Measurements from ENCODE around the gene TMEM178B.

TMEM178B gene

GRCh38 chr7:141142058-141142457 is 68.2 kb downstream of the TMEM178B start:
- DNase-seq (ENCODE audit: low read depth) = no peak
- TF ChIP-seq CTCF (conservative IDR thresholded peaks at IDR 0.05; ENCODE audit: low read depth, low read length) = no peak
- no peak overlapping the region for H3K4me3 ChIP-seq (ENCODE audit: low read length)

- no peak overlapping the region for H3K4me3 ChIP-seq (ENCODE audit: low read length)
- DNase-seq (ENCODE audit: low read depth) = no peak
- TF ChIP-seq CTCF (conservative IDR thresholded peaks at IDR 0.05; ENCODE audit: low read depth, low read length) = no peak
These were observed 71.2 kb downstream of the TMEM178B start for GRCh38 chr7:141144921-141145629.

- no peak for TF ChIP-seq CTCF (conservative IDR thresholded peaks at IDR 0.05; ENCODE audit: low read depth, low read length)
- H3K4me3 ChIP-seq (ENCODE audit: low read length) = no peak overlapping the region
- DNase-seq (ENCODE audit: low read depth) = no peak
These were observed 71.7 kb downstream of the TMEM178B start for GRCh38 chr7:141145630-141145982.

GRCh38 chr7:141147482-141147881 is 73.6 kb downstream of the TMEM178B start:
- H3K4me3 ChIP-seq (ENCODE audit: low read length) = no peak overlapping the region
- DNase-seq (ENCODE audit: low read depth) = no peak
- no peak for TF ChIP-seq CTCF (conservative IDR thresholded peaks at IDR 0.05; ENCODE audit: low read depth, low read length)

GRCh38 chr7:141150465-141150864 is 76.6 kb downstream of the TMEM178B start:
- TF ChIP-seq CTCF (conservative IDR thresholded peaks at IDR 0.05; ENCODE audit: low read depth, low read length) = no peak
- no peak for DNase-seq (ENCODE audit: low read depth)
- no peak overlapping the region for H3K4me3 ChIP-seq (ENCODE audit: low read length)

- no peak for TF ChIP-seq CTCF (conservative IDR thresholded peaks at IDR 0.05; ENCODE audit: low read depth, low read length)
- H3K4me3 ChIP-seq (ENCODE audit: low read length) = no peak overlapping the region
- DNase-seq (ENCODE audit: low read depth) = no peak
These were observed 77.9 kb downstream of the TMEM178B start for GRCh38 chr7:141151746-141152145.

- DNase-seq (ENCODE audit: low read depth) = no peak
- H3K4me3 ChIP-seq (ENCODE audit: low read length) = no peak overlapping the region
- no peak for TF ChIP-seq CTCF (conservative IDR thresholded peaks at IDR 0.05; ENCODE audit: low read depth, low read length)
These were observed 79.4 kb downstream of the TMEM178B start for GRCh38 chr7:141153231-141153630.

Data from retinal pigment epithelial cell (primary cell).